Embryonic facial prominence (tissue), 1 donor: Measurements from ENCODE around the gene LRRC37A2.
"Not testable (repeated sequence)": the region's sequence is repeated elsewhere in the genome, so short reads cannot be mapped to it uniquely, and the experiment has no call there.

Source experiments
- DNase-seq: peaks from one replicate; pipeline ENCODE4 v3.0.0-alpha.2; 2016; ENCODE audit errors: extremely low spot score

Gene LRRC37A2

GRCh38 chr17:46512168-46512567, at the start of gene LRRC37A2:
TSS of gene LRRC37A2 (plus strand) at chr17:46512468. CDS start at chr17:46512713, 245 bp downstream.
- not testable (repeated sequence) for DNase-seq

- not testable (repeated sequence) for DNase-seq
Measured at GRCh38 chr17:46467618-46468017, 44.6 kb upstream of the LRRC37A2 start.

- not testable (repeated sequence) for DNase-seq
Measured at GRCh38 chr17:46474489-46474888, 37.8 kb upstream of the LRRC37A2 start.

GRCh38 chr17:46475583-46475982, 36.7 kb upstream of the LRRC37A2 start:
- not testable (repeated sequence) for DNase-seq

GRCh38 chr17:46478823-46479222, 33.4 kb upstream of the LRRC37A2 start:
- not testable (repeated sequence) for DNase-seq

- DNase-seq = not testable (repeated sequence)
Measured at GRCh38 chr17:46481310-46481709, 31.0 kb upstream of the LRRC37A2 start.

GRCh38 chr17:46492021-46492420, 20.2 kb upstream of the LRRC37A2 start:
- not testable (repeated sequence) for DNase-seq

GRCh38 chr17:46499437-46500139, 12.7 kb upstream of the LRRC37A2 start:
- DNase-seq = not testable (repeated sequence)

- not testable (repeated sequence) for DNase-seq
Measured at GRCh38 chr17:46505896-46506295, 6.4 kb upstream of the LRRC37A2 start.

- not testable (repeated sequence) for DNase-seq
Measured at GRCh38 chr17:46534716-46535115, 22.4 kb downstream of the LRRC37A2 start.

GRCh38 chr17:46548607-46549006, 36.3 kb downstream of the LRRC37A2 start:
- DNase-seq = not testable (repeated sequence)

- not testable (repeated sequence) for DNase-seq
Measured at GRCh38 chr17:46559155-46559554, 46.9 kb downstream of the LRRC37A2 start.

GRCh38 chr17:46560048-46560447, 47.8 kb downstream of the LRRC37A2 start:
- DNase-seq = not testable (repeated sequence)

GRCh38 chr17:46566284-46566683, 54.0 kb downstream of the LRRC37A2 start:
- DNase-seq = not testable (repeated sequence)

- not testable (repeated sequence) for DNase-seq
Measured at GRCh38 chr17:46566980-46567379, 54.7 kb downstream of the LRRC37A2 start.

- DNase-seq = not testable (repeated sequence)
Measured at GRCh38 chr17:46571796-46572195, 59.5 kb downstream of the LRRC37A2 start.

GRCh38 chr17:46579083-46580075, 67.1 kb downstream of the LRRC37A2 start, which contains the start of gene ARL17A:
TSS of gene ARL17A (minus strand) at chr17:46579691. CDS start at chr17:46576322, 3,369 bp downstream.
- not testable (repeated sequence) for DNase-seq

- not testable (repeated sequence) for DNase-seq
Measured at GRCh38 chr17:46580082-46580481, 67.8 kb downstream of the LRRC37A2 start.

- not testable (repeated sequence) for DNase-seq
Measured at GRCh38 chr17:46585444-46585843, 73.2 kb downstream of the LRRC37A2 start.

- DNase-seq = not testable (repeated sequence)
Measured at GRCh38 chr17:46590157-46591146, 78.2 kb downstream of the LRRC37A2 start, which contains the start of gene NSF. TSS of gene NSF (plus strand) at chr17:46590669. CDS start at chr17:46590776, 107 bp downstream.

- not testable (repeated sequence) for DNase-seq
Measured at GRCh38 chr17:46591332-46591731, 79.1 kb downstream of the LRRC37A2 start.
